Kidney epithelial cell (primary cell): ENCODE data around the gene PLA2G1B. TPM values are rescaled to one million over a fixed set of nuclear protein-coding genes. Genes with fewer than 3 reads are reported as not detected.

Source experiments
- DNase-seq: peaks from one replicate; pipeline ENCODE4 v3.0.0-alpha.2; 2010; ENCODE audit warnings: low read depth
- H3K27me3 ChIP-seq: 2 replicates; pipeline ENCODE4 v1.6.0; 2011; ENCODE audit warnings: low read length; ENCODE audit not compliant: control insufficient read depth, insufficient read depth
- H3K36me3 ChIP-seq: 2 replicates; pipeline ENCODE4 v1.5.1; 2011; ENCODE audit warnings: low read length; ENCODE audit not compliant: control insufficient read depth, insufficient read depth
- H3K4me3 ChIP-seq: 2 replicates; pipeline ENCODE4 v1.5.1; 2011; ENCODE audit warnings: low read depth, mild to moderate bottlenecking, control low read depth, low read length
- CTCF ChIP-seq: IDR thresholded peaks from 2 replicates; pipeline ENCODE4 v1.5.1; 2011; ENCODE audit warnings: mild to moderate bottlenecking, moderate library complexity, low read length, control low read depth, inconsistent platforms; ENCODE audit not compliant: insufficient read depth, poor library complexity, severe bottlenecking
- total RNA-seq: library from RNA; depleted of rRNA; stranded (reverse); fragments of >200 nt; gene quantifications from 2 replicates; pipeline ENCODE4 v1.2.3, GENCODE V29; 2015

The PLA2G1B gene
- total RNA-seq, 1 donor from 2014 or later: not detected

DNA sequence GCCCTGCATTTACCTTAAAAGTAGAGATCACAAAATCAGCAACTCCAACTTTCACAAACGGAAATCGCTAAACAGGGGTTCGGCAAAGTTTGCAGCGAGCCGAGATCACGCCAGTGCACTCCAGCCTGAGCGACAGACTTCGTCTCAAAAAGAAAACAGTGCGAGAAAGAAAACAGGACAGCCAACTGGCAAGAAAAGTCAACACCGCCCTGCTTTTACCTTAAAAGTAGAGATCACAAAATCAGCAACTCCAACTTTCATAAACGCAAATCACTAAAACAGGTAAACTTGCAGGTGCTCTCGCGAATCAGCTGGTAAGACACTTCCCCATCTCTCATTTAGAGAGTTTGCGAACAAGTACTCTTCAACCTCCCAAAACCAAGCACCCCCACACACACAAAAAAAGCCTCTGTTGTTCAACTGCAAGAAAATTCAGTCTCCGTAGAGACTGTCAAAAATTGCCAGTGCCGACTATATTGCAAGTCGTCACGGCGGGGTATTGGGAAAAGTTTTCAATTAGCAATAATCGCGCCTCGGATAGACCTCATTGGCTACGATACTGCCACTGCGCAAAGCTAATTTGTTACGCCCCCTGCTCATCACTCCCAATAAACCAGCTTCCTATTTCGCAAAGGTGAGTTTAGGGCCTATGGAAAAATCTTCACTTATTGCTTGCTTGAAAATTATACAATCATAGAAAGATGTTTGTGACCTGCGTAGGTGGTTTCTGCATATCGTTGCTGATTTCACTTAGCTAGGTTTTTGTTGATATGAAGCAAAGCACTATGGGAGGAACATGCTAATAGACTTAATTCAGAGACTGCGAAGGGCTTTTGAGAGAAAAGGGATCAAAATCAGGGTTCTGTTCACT is 34.7 kb downstream of the PLA2G1B start, which contains the start of gene RNU4-1:
Gene RNU4-1 (minus strand): TSS at position 577 of the 871 bp plus-strand sequence.
- peak within 1 kb of the TSS; percentile 34 for H3K4me3 ChIP-seq
- no peaks in the 10 kb centered on the region for H3K36me3 ChIP-seq
- no peak for TF ChIP-seq CTCF
- H3K27me3 ChIP-seq: no peaks in the 10 kb centered on the region
- DNase-seq: peak; percentile 88

- H3K4me3 ChIP-seq: peak overlapping the region; percentile 34
- H3K36me3 ChIP-seq: no peaks in the 10 kb centered on the region
- TF ChIP-seq CTCF: no peak
- H3K27me3 ChIP-seq: no peaks in the 10 kb centered on the region
- no peak for DNase-seq
Measured at GRCh38 chr12:120292411-120292660, 35.2 kb downstream of the PLA2G1B start.

DNA sequence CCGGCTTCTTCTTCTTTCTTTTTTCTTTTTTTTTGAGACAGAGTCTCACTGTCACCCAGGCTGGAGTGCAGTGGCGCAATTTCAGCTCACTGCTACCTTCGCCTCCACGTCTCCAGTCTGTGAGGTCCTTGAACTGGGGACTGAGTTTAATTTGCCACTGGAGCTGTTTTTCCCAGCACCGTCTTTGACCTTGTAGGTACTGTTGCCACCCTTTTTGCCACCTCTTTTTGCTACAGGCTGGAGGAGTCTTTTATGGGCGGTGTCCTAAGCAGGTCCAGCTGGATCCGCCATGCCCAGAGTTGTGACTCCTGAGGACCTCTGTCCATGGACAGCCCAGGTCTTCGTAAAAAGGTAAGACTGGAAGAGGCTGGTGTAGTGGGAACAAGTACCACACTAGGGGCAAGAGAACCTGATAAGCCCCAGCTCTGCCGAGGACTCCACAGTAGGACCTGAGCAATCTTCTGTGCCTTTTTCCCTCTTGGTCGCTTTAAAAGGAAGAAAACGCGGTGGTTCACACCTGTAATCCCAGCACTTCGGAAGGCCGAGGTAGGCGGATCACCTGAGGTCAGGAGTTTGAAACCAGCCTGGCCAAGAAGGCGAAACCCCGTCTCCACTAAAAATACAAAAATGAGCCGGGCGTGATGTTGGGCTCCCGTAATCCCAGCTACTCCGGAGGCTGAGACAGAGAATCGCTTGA is 36.8 kb downstream of the PLA2G1B start:
- no peak for TF ChIP-seq CTCF
- H3K36me3 ChIP-seq: no peaks in the 10 kb centered on the region
- peak overlapping the region; percentile 13 for H3K4me3 ChIP-seq
- no peaks in the 10 kb centered on the region for H3K27me3 ChIP-seq
- DNase-seq: no peak

- no peak for TF ChIP-seq CTCF
- Histone ChIP-seq H3K36me3 (no peaks in the 10 kb centered on the region), H3K4me3 (no peak overlapping the region), H3K27me3 (no peaks in the 10 kb centered on the region)
- no peak for DNase-seq
Measured at GRCh38 chr12:120287491-120287890, 40.1 kb downstream of the PLA2G1B start.

- no peak for TF ChIP-seq CTCF
- DNase-seq: no peak
- no peak overlapping the region for H3K4me3 ChIP-seq
- no peaks in the 10 kb centered on the region for H3K27me3 ChIP-seq
- H3K36me3 ChIP-seq: no peaks in the 10 kb centered on the region
Measured at GRCh38 chr12:120286768-120287490, 40.6 kb downstream of the PLA2G1B start.
